ENCODE results near the gene USP40. TPM values are rescaled to one million over a fixed set of nuclear protein-coding genes. Genes with fewer than 3 reads are reported as not detected.

The USP40 gene
- total RNA-seq, 1 experiment from 2014 or later: 34.9 TPM

DNA sequence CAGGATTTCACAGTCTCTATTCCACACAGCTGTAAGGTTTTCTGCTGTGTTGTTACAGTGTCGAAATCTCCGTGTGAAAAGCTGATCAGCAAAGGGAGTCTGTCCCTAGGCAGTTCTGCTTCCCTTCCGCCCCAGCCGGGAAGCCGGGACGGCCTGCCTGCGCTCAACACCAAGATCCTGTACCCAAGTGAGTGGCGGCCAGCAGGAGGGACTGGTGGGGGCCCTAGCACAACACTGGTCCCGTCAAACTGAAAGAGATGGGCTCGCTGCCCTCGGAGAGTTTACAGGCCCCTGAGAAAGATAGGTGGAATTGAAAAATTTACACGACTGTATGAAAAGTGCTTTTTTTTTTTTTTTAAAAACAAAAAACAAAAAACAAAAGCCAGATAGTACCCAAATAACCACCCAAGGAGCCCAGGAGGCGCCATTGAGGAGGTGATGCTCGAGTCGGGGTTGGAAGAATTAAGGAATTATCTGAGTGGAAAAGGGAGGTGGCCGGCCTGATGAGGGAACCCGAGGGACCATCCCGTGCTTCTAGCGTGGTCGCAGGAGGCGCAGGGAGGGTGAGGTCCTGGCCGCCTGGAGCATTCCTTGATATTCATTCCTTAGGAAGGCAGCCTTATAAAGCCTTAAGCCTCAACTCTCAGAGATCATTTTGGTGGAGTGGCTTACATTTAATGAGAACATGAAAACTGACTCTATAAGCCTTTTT lies 115.6 kb downstream of the USP40 start:
- no TSS peak for BruUV-seq (replicated peaks)

More for the DNA sequence above, 115.6 kb downstream of the USP40 start:
- TF ChIP-seq YY1 (IDR thresholded peaks at IDR 0.05; ENCODE audit: extremely low read depth, insufficient replicate concordance, low read depth, low read length): no peak
- TF ChIP-seq ZBTB33 (IDR thresholded peaks at IDR 0.05; ENCODE audit: extremely low read depth, insufficient replicate concordance, low read length): no peak
- TF ChIP-seq, protein P1, sequence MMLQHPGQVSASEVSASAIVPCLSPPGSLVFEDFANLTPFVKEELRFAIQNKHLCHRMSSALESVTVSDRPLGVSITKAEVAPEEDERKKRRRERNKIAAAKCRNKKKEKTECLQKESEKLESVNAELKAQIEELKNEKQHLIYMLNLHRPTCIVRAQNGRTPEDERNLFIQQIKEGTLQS (IDR thresholded peaks at IDR 0.05): no peak
- no peak for TF ChIP-seq SIN3A (IDR thresholded peaks at IDR 0.05; ENCODE audit: low read depth)
- TF ChIP-seq POLR2AphosphoS5 (IDR thresholded peaks at IDR 0.05; ENCODE audit: low read depth, low read length): no peak
- no peak for TF ChIP-seq ZFX (IDR thresholded peaks at IDR 0.05)
- no peak for TF ChIP-seq TCF7L2 (IDR thresholded peaks at IDR 0.05; ENCODE audit: borderline replicate concordance, extremely low read depth, insufficient read depth, insufficient read length)
- TF ChIP-seq SP1 (IDR thresholded peaks at IDR 0.05; ENCODE audit: low read depth): no peak
- TF ChIP-seq SRF (IDR thresholded peaks at IDR 0.05; ENCODE audit: low read depth): no peak
- TF ChIP-seq ELF1 (IDR thresholded peaks at IDR 0.05; ENCODE audit: borderline replicate concordance, low read depth): no peak
- Histone ChIP-seq H3K9me2 (ENCODE audit: insufficient read depth) (no peaks in the 10 kb centered on the region), H2AFZ (ENCODE audit: low read depth, low read length, poor library complexity, severe bottlenecking) (no peak overlapping the region), H3K9ac (ENCODE audit: low read length) (no peak overlapping the region), H3K27me3 (ENCODE audit: insufficient read depth, low read length) (no peaks in the 10 kb centered on the region), H3K4me3 (replicated peaks in 1 of 2; ENCODE audit: low read depth in 1 of 2, low read length in 2 of 2) (no peak overlapping the region), H3K27ac (ENCODE audit: low read depth, low read length) (no peak overlapping the region), H3K4me1 (ENCODE audit: control insufficient read depth in 1 of 2, insufficient read depth in 2 of 2, low read length in 2 of 2) (no peaks in the 10 kb centered on the region), H3K4me2 (ENCODE audit: low read length) (no peak overlapping the region), H3K79me2 (ENCODE audit: insufficient read depth, low read length) (peaks cover 2% of the 10 kb centered on the region; the same call in 1 of the 2 replicates), H3K9me3 (ENCODE audit: control insufficient read depth in 1 of 2, insufficient read depth in 1 of 2, low read depth in 1 of 2, low read length in 2 of 2) (no peaks in the 10 kb centered on the region), H4K20me1 (ENCODE audit: insufficient read depth) (no peaks in the 10 kb centered on the region), H3K36me3 (ENCODE audit: control insufficient read depth in 1 of 2, insufficient read depth in 2 of 2, low read length in 2 of 2) (peaks cover 37 to 51% of the 10 kb centered on the region in 2 experiments)
- no peak for ATAC-seq
- DNase-seq (ENCODE audit: low read depth, low spot score): no peak
- intact Hi-C loops (cut with micrococcal nuclease): no loop called here
- ChIA-PET CTCF (no interaction called here), RAD21 (ENCODE audit: low non-redundant PET in 1 of 2, low total read pairs in 2 of 2, uncharacterized antibody in 2 of 2, unreplicated experiment in 2 of 2) (no interaction called here), POLR2A (no interaction called here)

Data from HCT116 (cell line).